CD14-positive monocyte (primary cell): ENCODE data around the gene ESPN. TPM values are rescaled to one million over a fixed set of nuclear protein-coding genes. Genes with fewer than 3 reads are reported as not detected.

Experiments
- DNase-seq, 3 donors: peaks; one replicate each; pipeline ENCODE4 v3.0.0-alpha.2; 2011 to 2022
- H2AFZ ChIP-seq: 2 replicates; pipeline ENCODE4 v1.6.0; 2012; ENCODE audit warnings: mild to moderate bottlenecking, low read depth, low read length, inconsistent platforms; ENCODE audit not compliant: insufficient read depth, poor library complexity, severe bottlenecking
- H3K27ac ChIP-seq, 2 donors: 1 replicate in 1 of 2; 2 replicates in 1 of 2; pipeline ENCODE4 v1.5.1; 2012 to 2013; ENCODE audit warnings: low read length in 2 of 2, control low read depth in 1 of 2, inconsistent platforms in 1 of 2, low read depth in 1 of 2, mild to moderate bottlenecking in 1 of 2
- H3K27me3 ChIP-seq, 2 donors: one replicate each; pipeline versions ENCODE4 v1.6.0 to v1.6.1; 2011 to 2013; ENCODE audit warnings: low read length in 2 of 2; ENCODE audit not compliant: control insufficient read depth in 2 of 2, insufficient read depth in 2 of 2
- H3K36me3 ChIP-seq, 2 donors: replicated peaks in 1 of 2; 1 replicate in 1 of 2; 2 replicates in 1 of 2; pipeline versions ENCODE4 v1.5.1 to v1.6.1; 2012 to 2013; ENCODE audit warnings: low read length in 2 of 2, control low read depth in 1 of 2, inconsistent platforms in 1 of 2, mild to moderate bottlenecking in 1 of 2; ENCODE audit not compliant: insufficient read depth in 2 of 2, control insufficient read depth in 1 of 2
- H3K4me1 ChIP-seq, 2 donors: 1 replicate in 1 of 2; 2 replicates in 1 of 2; pipeline versions ENCODE4 v1.5.1 to v1.6.1; 2012 to 2013; ENCODE audit warnings: low read length in 2 of 2, control low read depth in 1 of 2, inconsistent platforms in 1 of 2, mild to moderate bottlenecking in 1 of 2, moderate library complexity in 1 of 2; ENCODE audit not compliant: insufficient read depth in 2 of 2, control insufficient read depth in 1 of 2
- H3K4me2 ChIP-seq: replicated peaks from 2 replicates; pipeline ENCODE3; 2012; ENCODE audit warnings: low read length, moderate library complexity, mild to moderate bottlenecking; ENCODE audit not compliant: poor library complexity, severe bottlenecking; ENCODE audit errors: extremely low read depth
- H3K4me3 ChIP-seq, 3 experiments: fragments of 200-600 bp in 1 of 3; sonication (generic) in 1 of 3; replicated peaks in 1 of 3; 1 replicate in 2 of 3; 2 replicates in 1 of 3; pipeline ENCODE4 v1.5.1; 2011 to 2013; ENCODE audit warnings: low read length in 3 of 3, mild to moderate bottlenecking in 3 of 3, control low read depth in 2 of 3, low read depth in 2 of 3, inconsistent platforms in 1 of 3, moderate library complexity in 1 of 3
- H3K79me2 ChIP-seq: 2 replicates; pipeline ENCODE4 v1.6.0; 2012; ENCODE audit warnings: mild to moderate bottlenecking, control low read depth, inconsistent platforms, low read length, moderate library complexity; ENCODE audit not compliant: insufficient read depth
- H3K9ac ChIP-seq: 2 replicates; pipeline ENCODE4 v1.6.0; 2017; ENCODE audit warnings: low read length, mild to moderate bottlenecking; ENCODE audit not compliant: insufficient read depth, poor library complexity, severe bottlenecking
- H3K9me3 ChIP-seq, 2 donors: replicated peaks in 1 of 2; 1 replicate in 1 of 2; 2 replicates in 1 of 2; pipeline versions ENCODE4 v1.5.1 to v1.6.1; 2012 to 2013; ENCODE audit warnings: low read length in 2 of 2, control low read depth in 1 of 2; ENCODE audit not compliant: control insufficient read depth in 1 of 2, insufficient read depth in 1 of 2
- H4K20me1 ChIP-seq: 2 replicates; pipeline ENCODE4 v1.6.0; 2012; ENCODE audit warnings: mild to moderate bottlenecking, low read length, control low read depth, moderate library complexity; ENCODE audit not compliant: insufficient read depth
- H3K27ac Mint-ChIP-seq, 7 donors: one replicate each; pipeline ENCODE4 v1.8.0; 2020; ENCODE audit warnings: mild to moderate bottlenecking in 7 of 7, mixed read lengths in 7 of 7, moderate library complexity in 6 of 7, inconsistent platforms in 2 of 7
- H3K27me3 Mint-ChIP-seq, 3 donors: one replicate each; pipeline ENCODE4 v1.8.0; 2021 to 2022; ENCODE audit warnings: low read depth in 3 of 3, mild to moderate bottlenecking in 3 of 3, mixed read lengths in 3 of 3, moderate library complexity in 3 of 3, inconsistent platforms in 1 of 3
- H3K36me3 Mint-ChIP-seq, 2 donors: one replicate each; pipeline ENCODE4 v1.8.0; 2020; ENCODE audit warnings: mixed read lengths in 2 of 2, inconsistent platforms in 1 of 2, mild to moderate bottlenecking in 1 of 2
- H3K4me1 Mint-ChIP-seq: one replicate; pipeline ENCODE4 v1.8.0; 2020; ENCODE audit warnings: mild to moderate bottlenecking, mixed read lengths
- H3K4me3 Mint-ChIP-seq, 2 donors: one replicate each; pipeline ENCODE4 v1.8.0; 2020; ENCODE audit warnings: mild to moderate bottlenecking in 2 of 2, mixed read lengths in 2 of 2, moderate library complexity in 1 of 2
- H3K9me3 Mint-ChIP-seq, 7 donors: one replicate each; pipeline ENCODE4 v1.8.0; 2020 to 2022; ENCODE audit warnings: mixed read lengths in 7 of 7, mild to moderate bottlenecking in 6 of 7, moderate library complexity in 6 of 7, inconsistent platforms in 2 of 7
- WGBS: methylation state at CpG from one replicate; pipeline ENCODE4 v1.1.5; 2013; ENCODE audit warnings: missing lambda C conversion rate; ENCODE audit not compliant: insufficient coverage; 5-methylcytosine and 5-hydroxymethylcytosine counted together
- intact Hi-C, 2 donors: fragments of 100-400 bp; cut with micrococcal nuclease; formaldehyde crosslinking; loops; one replicate each; pipeline versions ENCODE4 v1.15.0 to v1.15.1; 2023
- polyA plus RNA-seq, 3 donors: library from polyadenylated mRNA; depleted of rRNA in 1 of 3; unstranded in 2 of 3; stranded (reverse) in 1 of 3; fragments of 300-500 nt in 2 of 3; fragments of >200 nt in 1 of 3; fragmentation: Illumina TruSeq in 2 of 3; gene quantifications; 1 replicate in 2 of 3; 2 replicates in 1 of 3; pipeline ENCODE4 v1.2.3, GENCODE V29; 2012 to 2021
- TF ChIP-seq, protein P1 (sequence below): fragments of 200-600 bp; IDR thresholded peaks from one replicate; pipeline ENCODE4 v1.8.0; 2022; ENCODE audit warnings: antibody characterized with exemption, mild to moderate bottlenecking

Gene ESPN
- polyA plus RNA-seq, 3 donors: not detected

DNA sequence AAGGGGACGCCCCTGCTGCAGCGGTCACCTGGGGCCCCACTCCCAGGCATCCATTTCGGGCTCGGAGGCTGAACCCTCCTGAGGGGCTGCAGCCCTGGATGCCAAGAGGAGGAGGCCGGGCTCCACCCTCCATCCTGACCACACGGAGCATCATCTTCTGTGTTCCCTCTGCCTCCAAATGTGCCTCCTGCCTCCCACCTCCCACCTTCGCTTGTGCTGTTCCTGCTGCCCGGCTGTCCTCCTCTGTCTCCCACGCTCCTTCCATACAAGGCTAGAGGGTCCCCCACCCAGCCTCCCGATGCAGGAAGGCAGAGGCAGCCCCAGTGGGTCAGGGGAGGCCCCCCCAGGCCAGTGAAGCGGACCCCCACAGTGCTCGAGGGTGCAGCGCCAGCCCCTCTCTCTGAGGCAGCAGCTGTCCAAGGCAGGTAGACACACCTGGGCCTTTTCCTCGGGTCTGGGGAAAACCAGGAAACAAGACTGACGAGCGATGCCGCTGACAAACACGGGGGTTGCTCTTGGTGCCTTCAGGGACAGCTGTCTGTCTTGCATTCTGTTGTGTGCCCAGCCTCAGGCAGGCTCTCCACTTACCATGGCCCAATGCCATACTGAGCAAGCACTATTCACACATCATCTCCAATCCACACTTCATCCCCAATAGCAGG is 83.7 kb downstream of the ESPN start:
- H3K27ac Mint-ChIP-seq: no peak overlapping the region
- intact Hi-C loops: no loop called here
- Histone ChIP-seq H3K79me2 (no peaks in the 10 kb centered on the region), H3K36me3 (no peaks in the 10 kb centered on the region), H3K9me3 (no peaks in the 10 kb centered on the region), H3K9ac (no peak overlapping the region), H3K4me2 (no peak overlapping the region), H3K4me3 (no peak overlapping the region), H2AFZ (no peak overlapping the region), H3K4me1 (peaks cover 0 to 3% of the 10 kb centered on the region in 2 donors), H3K27ac (no peak overlapping the region), H4K20me1 (no peaks in the 10 kb centered on the region), H3K27me3 (no peaks in the 10 kb centered on the region)
- H3K4me3 Mint-ChIP-seq: no peak overlapping the region
- TF ChIP-seq, protein P1, sequence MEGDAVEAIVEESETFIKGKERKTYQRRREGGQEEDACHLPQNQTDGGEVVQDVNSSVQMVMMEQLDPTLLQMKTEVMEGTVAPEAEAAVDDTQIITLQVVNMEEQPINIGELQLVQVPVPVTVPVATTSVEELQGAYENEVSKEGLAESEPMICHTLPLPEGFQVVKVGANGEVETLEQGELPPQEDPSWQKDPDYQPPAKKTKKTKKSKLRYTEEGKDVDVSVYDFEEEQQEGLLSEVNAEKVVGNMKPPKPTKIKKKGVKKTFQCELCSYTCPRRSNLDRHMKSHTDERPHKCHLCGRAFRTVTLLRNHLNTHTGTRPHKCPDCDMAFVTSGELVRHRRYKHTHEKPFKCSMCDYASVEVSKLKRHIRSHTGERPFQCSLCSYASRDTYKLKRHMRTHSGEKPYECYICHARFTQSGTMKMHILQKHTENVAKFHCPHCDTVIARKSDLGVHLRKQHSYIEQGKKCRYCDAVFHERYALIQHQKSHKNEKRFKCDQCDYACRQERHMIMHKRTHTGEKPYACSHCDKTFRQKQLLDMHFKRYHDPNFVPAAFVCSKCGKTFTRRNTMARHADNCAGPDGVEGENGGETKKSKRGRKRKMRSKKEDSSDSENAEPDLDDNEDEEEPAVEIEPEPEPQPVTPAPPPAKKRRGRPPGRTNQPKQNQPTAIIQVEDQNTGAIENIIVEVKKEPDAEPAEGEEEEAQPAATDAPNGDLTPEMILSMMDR: no peak
- 89% methylated on average over 16 of the region's 18 CpGs for WGBS
- H3K4me1 Mint-ChIP-seq: peaks cover 2% of the 10 kb centered on the region
- H3K27me3 Mint-ChIP-seq: peaks cover 1 to 7% (median 5%) of the 10 kb centered on the region in 3 donors
- no peaks in the 10 kb centered on the region for H3K9me3 Mint-ChIP-seq
- no peaks in the 10 kb centered on the region for H3K36me3 Mint-ChIP-seq
- no peak for DNase-seq

DNA sequence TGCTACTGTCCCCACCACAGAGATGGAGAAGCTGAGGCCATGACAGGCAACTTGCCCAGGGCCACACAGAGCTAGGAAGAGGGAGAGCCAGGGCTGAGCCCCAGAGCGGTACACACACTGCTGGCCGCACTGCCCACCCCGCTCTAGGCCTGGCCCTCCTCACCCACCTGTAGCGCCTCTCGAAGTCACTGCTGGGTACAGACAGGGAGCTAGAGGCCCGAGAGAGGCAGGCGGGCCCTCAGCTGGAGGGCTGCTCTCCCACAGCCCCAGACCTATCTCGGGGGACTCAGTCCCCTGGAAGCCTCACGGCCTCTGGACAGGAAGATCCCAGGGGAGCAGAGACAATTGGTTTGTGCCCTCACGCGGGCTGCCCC is 84.2 kb downstream of the ESPN start:
- Histone ChIP-seq H2AFZ (no peak overlapping the region), H3K27me3 (no peaks in the 10 kb centered on the region), H3K9me3 (no peaks in the 10 kb centered on the region), H3K27ac (no peak overlapping the region), H4K20me1 (no peaks in the 10 kb centered on the region), H3K36me3 (no peaks in the 10 kb centered on the region), H3K4me3 (no peak overlapping the region), H3K4me2 (no peak overlapping the region), H3K79me2 (no peaks in the 10 kb centered on the region), H3K4me1 (peaks cover 0 to 3% of the 10 kb centered on the region in 2 donors), H3K9ac (no peak overlapping the region)
- Mint-ChIP-seq H3K9me3 (no peaks in the 10 kb centered on the region), H3K36me3 (no peaks in the 10 kb centered on the region), H3K4me1 (peaks cover 2% of the 10 kb centered on the region), H3K4me3 (no peak overlapping the region), H3K27ac (no peak overlapping the region), H3K27me3 (peaks cover 1 to 5% (median 5%) of the 10 kb centered on the region in 3 donors)
- WGBS: 89% methylated on average over 11 of the region's 11 CpGs
- intact Hi-C loops: no loop called here
- TF ChIP-seq, protein P1: no peak
- no peak for DNase-seq
